IMR-90 (cell line): Measurements from ENCODE around the gene TRMT11. TPM values are rescaled to one million over a fixed set of nuclear protein-coding genes. Genes with fewer than 3 reads are reported as not detected.

ENCODE experiments used
- ATAC-seq: fragments of 200-7000 bp; cut with Tn5 transposase; 2 replicates; pipeline ENCODE4 v1.9.1; 2020; ENCODE audit warnings: low read depth, mild to moderate bottlenecking, moderate library complexity
- BruUV-seq: library from RNA; stranded (reverse); fragments of 400-500 nt; replicated peaks from 2 replicates; lab custom pipeline; 2021; lab: Mats Ljungman, UMichigan
- CTCF ChIA-PET: fragments of 300-600 bp; formaldehyde crosslinking; extraction: SDS; loops from one replicate; lab custom pipeline; 2021; ENCODE audit warnings: antibody characterized with exemption; lab: Yijun Ruan, JAX
- POLR2A ChIA-PET: fragments of 300-600 bp; sonication (Branson Sonifier 250); formaldehyde crosslinking; loops from one replicate; lab custom pipeline; 2022; ENCODE audit warnings: antibody characterized with exemption; ENCODE audit not compliant: unreplicated experiment; lab: Charles Lee
- DNase-seq: peaks from one replicate; pipeline ENCODE4 v3.0.0; 2013
- H2AFZ ChIP-seq: replicated peaks from 2 replicates; pipeline ENCODE3; 2013; ENCODE audit warnings: low read length, mild to moderate bottlenecking; ENCODE audit not compliant: poor library complexity
- H2AK5ac ChIP-seq: 2 replicates; pipeline ENCODE4 v1.6.1; 2013; ENCODE audit warnings: low read depth, low read length, inconsistent platforms
- H2AK9ac ChIP-seq: replicated peaks from 2 replicates; pipeline ENCODE3; 2013; ENCODE audit warnings: mild to moderate bottlenecking, low read depth, low read length, moderate library complexity; ENCODE audit not compliant: poor library complexity
- H2BK120ac ChIP-seq: 2 replicates; pipeline ENCODE4 v1.6.1; 2013; ENCODE audit warnings: low read depth, low read length, inconsistent platforms
- H2BK15ac ChIP-seq: 3 replicates; pipeline ENCODE4 v1.6.1; 2013; ENCODE audit warnings: low read depth, low read length, inconsistent platforms
- H2BK20ac ChIP-seq: 2 replicates; pipeline ENCODE4 v1.6.1; 2013; ENCODE audit warnings: low read depth, mild to moderate bottlenecking, inconsistent platforms, low read length, moderate library complexity
- H2BK5ac ChIP-seq: 2 replicates; pipeline ENCODE4 v1.6.1; 2013; ENCODE audit warnings: mild to moderate bottlenecking, low read depth, low read length, inconsistent platforms; ENCODE audit not compliant: poor library complexity, severe bottlenecking
- H3K14ac ChIP-seq: replicated peaks from 2 replicates; pipeline ENCODE4 v1.6.1; 2013; ENCODE audit warnings: low read depth, low read length, inconsistent platforms
- H3K18ac ChIP-seq: 2 replicates; pipeline ENCODE4 v1.6.1; 2013; ENCODE audit warnings: low read depth, low read length, control low read depth
- H3K23ac ChIP-seq: 2 replicates; pipeline ENCODE4 v1.6.1; 2013; ENCODE audit warnings: low read depth, low read length, inconsistent platforms
- H3K27ac ChIP-seq: 2 replicates; pipeline ENCODE4 v1.5.1; 2013; ENCODE audit warnings: mild to moderate bottlenecking, control low read depth, low read length; ENCODE audit not compliant: insufficient read depth
- H3K27me3 ChIP-seq: 2 replicates; pipeline ENCODE4 v1.6.1; 2013; ENCODE audit warnings: low read length; ENCODE audit not compliant: control insufficient read depth, insufficient read depth
- H3K36me3 ChIP-seq: 2 replicates; pipeline ENCODE4 v1.6.1; 2013; ENCODE audit warnings: low read length, mixed read lengths; ENCODE audit not compliant: control insufficient read depth, insufficient read depth
- H3K4ac ChIP-seq: 2 replicates; pipeline ENCODE4 v1.6.1; 2013; ENCODE audit warnings: low read depth, low read length, inconsistent platforms
- H3K4me1 ChIP-seq: 2 replicates; pipeline ENCODE4 v1.6.1; 2013; ENCODE audit warnings: low read length, mixed read lengths; ENCODE audit not compliant: control insufficient read depth, insufficient read depth
- H3K4me2 ChIP-seq: 2 replicates; pipeline ENCODE4 v1.6.1; 2013; ENCODE audit warnings: low read depth, mild to moderate bottlenecking, control low read depth, low read length, moderate library complexity
- H3K4me3 ChIP-seq: 2 replicates; pipeline ENCODE4 v1.5.1; 2013; ENCODE audit warnings: low read depth, mild to moderate bottlenecking, control low read depth, low read length, moderate library complexity; ENCODE audit not compliant: insufficient read depth
- H3K56ac ChIP-seq: 2 replicates; pipeline ENCODE4 v1.6.1; 2013; ENCODE audit warnings: low read length, inconsistent platforms; ENCODE audit not compliant: insufficient read depth; ENCODE audit errors: extremely low read depth
- H3K79me1 ChIP-seq, 2 experiments: 2 replicates each; pipeline ENCODE4 v1.6.1; 2013; ENCODE audit warnings: low read length in 2 of 2, inconsistent platforms in 1 of 2, low read depth in 1 of 2
- H3K9ac ChIP-seq: 2 replicates; pipeline ENCODE4 v1.6.1; 2013; ENCODE audit warnings: low read depth, low read length, control low read depth
- H3K9me1 ChIP-seq: 2 replicates; pipeline ENCODE4 v1.6.1; 2013; ENCODE audit warnings: low read length, inconsistent platforms; ENCODE audit not compliant: insufficient read depth
- H3K9me3 ChIP-seq: 2 replicates; pipeline ENCODE4 v1.6.1; 2013; ENCODE audit warnings: low read length; ENCODE audit not compliant: control insufficient read depth, insufficient read depth
- H4K20me1 ChIP-seq: 2 replicates; pipeline ENCODE4 v1.6.1; 2013; ENCODE audit warnings: low read length, inconsistent platforms; ENCODE audit not compliant: insufficient read depth
- H4K5ac ChIP-seq: 2 replicates; pipeline ENCODE4 v1.6.1; 2013; ENCODE audit warnings: mild to moderate bottlenecking, low read depth, low read length, control low read depth
- H4K8ac ChIP-seq, 2 experiments: 2 replicates each; pipeline ENCODE4 v1.6.1; 2013; ENCODE audit warnings: low read depth in 2 of 2, low read length in 2 of 2, control low read depth in 1 of 2, inconsistent platforms in 1 of 2
- H4K91ac ChIP-seq: 2 replicates; pipeline ENCODE4 v1.6.1; 2013; ENCODE audit warnings: low read depth, low read length, inconsistent platforms; ENCODE audit not compliant: insufficient read depth
- BHLHE40 ChIP-seq: fragments of 150-350 bp; IDR thresholded peaks from 2 replicates; pipeline ENCODE4 v1.6.1; 2016; ENCODE audit warnings: mild to moderate bottlenecking, low read depth, low read length
- CEBPB ChIP-seq: IDR thresholded peaks from 2 replicates; pipeline ENCODE4 v1.6.1; 2012; ENCODE audit warnings: low read depth, low read length, improper control_type of control experiment
- CHD1 ChIP-seq: IDR thresholded peaks from 2 replicates; pipeline ENCODE4 v1.6.1; 2012; ENCODE audit warnings: low read depth, low read length, improper control_type of control experiment
- CTCF ChIP-seq: conservative IDR thresholded peaks from 2 replicates; pipeline ENCODE4 v1.5.1; 2012; ENCODE audit warnings: mild to moderate bottlenecking, low read depth, low read length, improper control_type of control experiment
- ELK1 ChIP-seq: fragments of 150-350 bp; IDR thresholded peaks from 2 replicates; pipeline ENCODE4 v1.6.1; 2016; ENCODE audit warnings: low read depth, mild to moderate bottlenecking, low read length, moderate library complexity, borderline replicate concordance
- FOS ChIP-seq: fragments of 150-350 bp; IDR thresholded peaks from 2 replicates; pipeline ENCODE4 v1.6.1; 2016; ENCODE audit warnings: low read depth, low read length
- MAFK ChIP-seq: IDR thresholded peaks from 2 replicates; pipeline ENCODE4 v1.6.1; 2012; ENCODE audit warnings: low read depth, low read length, improper control_type of control experiment
- MAZ ChIP-seq: IDR thresholded peaks from 2 replicates; pipeline ENCODE4 v1.6.1; 2012; ENCODE audit warnings: low read depth, mild to moderate bottlenecking, low read length, improper control_type of control experiment, moderate library complexity, borderline replicate concordance
- MXI1 ChIP-seq: IDR thresholded peaks from 2 replicates; pipeline ENCODE4 v1.6.1; 2012; ENCODE audit warnings: low read depth, mild to moderate bottlenecking, low read length, moderate library complexity, borderline replicate concordance
- NFE2L2 ChIP-seq: fragments of 150-350 bp; IDR thresholded peaks from 2 replicates; pipeline ENCODE4 v1.6.1; 2016; ENCODE audit warnings: low read depth, mild to moderate bottlenecking, low read length
- POLR2A ChIP-seq: IDR thresholded peaks from 2 replicates; pipeline ENCODE4 v1.6.1; 2012; ENCODE audit warnings: mild to moderate bottlenecking, low read depth, low read length
- RAD21 ChIP-seq: IDR thresholded peaks from 2 replicates; pipeline ENCODE4 v1.6.1; 2012; ENCODE audit warnings: low read length, improper control_type of control experiment
- RCOR1 ChIP-seq: IDR thresholded peaks from 2 replicates; pipeline ENCODE4 v1.6.1; 2012; ENCODE audit warnings: mild to moderate bottlenecking, low read length, improper control_type of control experiment; ENCODE audit not compliant: insufficient replicate concordance
- RFX5 ChIP-seq: IDR thresholded peaks from 2 replicates; pipeline ENCODE4 v1.8.0; 2012; ENCODE audit warnings: low read depth, mild to moderate bottlenecking, low read length, moderate library complexity
- SMC3 ChIP-seq: fragments of 150-350 bp; IDR thresholded peaks from 2 replicates; pipeline ENCODE4 v1.6.1; 2016; ENCODE audit warnings: low read depth, mild to moderate bottlenecking, antibody characterized with exemption, low read length, moderate library complexity
- USF2 ChIP-seq: fragments of 150-350 bp; IDR thresholded peaks from 2 replicates; pipeline ENCODE4 v1.6.1; 2017; ENCODE audit warnings: mild to moderate bottlenecking, antibody characterized with exemption, low read length, low read depth
- WGBS, 2 experiments: methylation state at CpG; one replicate each; pipeline versions ENCODE4 v1.1.5 to v1.1.7; 2013; ENCODE audit warnings: missing lambda C conversion rate in 2 of 2; ENCODE audit not compliant: insufficient read length in 1 of 2; ENCODE audit errors: extremely low coverage in 2 of 2; 5-methylcytosine and 5-hydroxymethylcytosine counted together
- dilution Hi-C: fragments of 300-500 bp; cut with HindIII; formaldehyde crosslinking; loops from one replicate; pipeline ENCODE4 v1.14.3; 2018; ENCODE audit warnings: low sequenced_read_pairs; ENCODE audit not compliant: unreplicated experiment
- in situ Hi-C: fragments of 300-500 bp; cut with MboI; formaldehyde crosslinking; loops from 3 replicates; pipeline ENCODE4 v1.14.3; 2019; ENCODE audit warnings: low sequenced_read_pairs, inconsistent platforms, mixed read lengths
- intact Hi-C: fragments of 100-400 bp; cut with micrococcal nuclease; formaldehyde crosslinking; loops from 2 replicates; pipeline ENCODE4 v1.10.0; 2022
- polyA plus RNA-seq, 3 experiments: library from polyadenylated mRNA; depleted of rRNA; stranded (reverse); fragments of >200 nt; gene quantifications; 2 replicates each; pipeline ENCODE4 v1.2.3, GENCODE V29; 2012; ENCODE audit warnings: low replicate concordance in 1 of 3
- total RNA-seq: library from RNA; depleted of rRNA; stranded (reverse); fragments of >200 nt; gene quantifications from 2 replicates; pipeline ENCODE4 v1.2.3, GENCODE V29; 2012

The TRMT11 gene
- total and polyA plus RNA-seq, 2 of the 4 experiments (the other 2 are of a cell fraction), result 14.3 to 19.0 TPM

- intact Hi-C loops (loop anchor here (10.0 kb wide), 1 partner anchor 402 kb away; no protein-coding TSS in a partner anchor), in situ Hi-C loops (loop anchor here (5.0 kb wide), 1 partner anchor 109 kb away; no protein-coding TSS in a partner anchor), dilution Hi-C loops (no loop called here)
- H3K27ac ChIP-seq, result no peak overlapping the region
- no peaks in the 10 kb centered on the region for H3K9me3 ChIP-seq
- no peaks in the 10 kb centered on the region for H4K20me1 ChIP-seq
- H3K9ac ChIP-seq, result no peak overlapping the region
- POLR2A ChIA-PET, result no interaction called here
- no CpG with 5 or more reads among the region's 1 CpG for WGBS, 2 experiments
- no peak overlapping the region for H3K4ac ChIP-seq
- no peak overlapping the region for H3K23ac ChIP-seq
- no peak overlapping the region for H3K18ac ChIP-seq
- H2BK15ac ChIP-seq, result no peak overlapping the region
- no peaks in the 10 kb centered on the region for H3K4me1 ChIP-seq
- H3K4me3 ChIP-seq, result no peak overlapping the region
- H3K36me3 ChIP-seq, result peaks cover 2% of the 10 kb centered on the region; the same call in 1 of the 2 replicates
- H3K56ac ChIP-seq, result no peak overlapping the region
- no peak overlapping the region for H2AK5ac ChIP-seq
- no peak overlapping the region for H3K14ac ChIP-seq
- CTCF ChIA-PET, result no interaction called here
- H2AK9ac ChIP-seq, result no peak overlapping the region
- BruUV-seq, result no TSS peak
- H4K5ac ChIP-seq, result no peak overlapping the region
- H2BK20ac ChIP-seq, result no peak overlapping the region
- peaks cover 4 to 5% of the 10 kb centered on the region in 2 experiments; a peak in 3 of 4 replicates for H3K79me1 ChIP-seq
- no peak for DNase-seq
- no peaks in the 10 kb centered on the region for H3K27me3 ChIP-seq
- no peak for ATAC-seq
- H2AFZ ChIP-seq, result no peak overlapping the region
- H3K4me2 ChIP-seq, result no peak overlapping the region
- no peaks in the 10 kb centered on the region for H3K9me1 ChIP-seq
- TF ChIP-seq ELK1, result no peak
- TF ChIP-seq CEBPB, result no peak
- TF ChIP-seq CTCF, result no peak
- TF ChIP-seq RAD21, result no peak
- no peak for TF ChIP-seq NFE2L2
- TF ChIP-seq BHLHE40, result no peak
- no peak for TF ChIP-seq FOS
- TF ChIP-seq USF2, result no peak
- no peak for TF ChIP-seq MAFK
- no peak for TF ChIP-seq MAZ
- no peak for TF ChIP-seq SMC3
- no peak for TF ChIP-seq POLR2A
- TF ChIP-seq RCOR1, result no peak
- TF ChIP-seq RFX5, result no peak
- no peak for TF ChIP-seq CHD1
- TF ChIP-seq MXI1, result no peak
- H4K91ac ChIP-seq, result no peak overlapping the region
- no peak overlapping the region for H2BK120ac ChIP-seq
- no peak overlapping the region for H2BK5ac ChIP-seq
- no peak overlapping the region for H4K8ac ChIP-seq
Observed at GRCh38 chr6:125966569-125966968, 19.8 kb upstream of the TRMT11 start.
